ENCODE data around the gene IGF2. TPM values are rescaled to one million over a fixed set of nuclear protein-coding genes. Genes with fewer than 3 reads are reported as not detected.
"Not testable (repeated sequence)": the region's sequence is repeated elsewhere in the genome, so short reads cannot be mapped to it uniquely, and the experiment has no call there.

IGF2 gene
- total RNA-seq, 4 donors from 2014 or later, result 8.2 to 19.8 (median 12.2) TPM

- no peaks in the 10 kb centered on the region for H3K9me3 ChIP-seq
- no peaks in the 10 kb centered on the region for H3K36me3 ChIP-seq
- in situ Hi-C loops (cut with MboI; ENCODE audit: low pct_ligation_motif_present in 1 of 4, low pct_unique_long_range_greater_than_20kb in 1 of 4, low sequenced_read_pairs in 3 of 4) (no loop called here), intact Hi-C loops (cut with DNase I; ENCODE audit: low total_unique reads) (no loop called here)
- no peak overlapping the region for H3K4me3 ChIP-seq
- H3K27ac ChIP-seq, result no peak overlapping the region
- no peaks in the 10 kb centered on the region for H3K4me1 ChIP-seq
- TF ChIP-seq CTCF (IDR thresholded peaks at IDR 0.05), result no peak
- TF ChIP-seq POLR2AphosphoS5 (IDR thresholded peaks at IDR 0.05), result no peak
- no peak for TF ChIP-seq POLR2A (IDR thresholded peaks at IDR 0.05)
- no peak for TF ChIP-seq EP300 (IDR thresholded peaks at IDR 0.05; ENCODE audit: low read depth)
- DNase-seq, result no peak
- WGBS, 2 donors (ENCODE audit: low coverage in 1 of 2), result 72 to 73% methylated on average over 2 to 7 of the region's 8 CpGs
- peaks cover 9% of the 10 kb centered on the region for H3K27me3 ChIP-seq
Observed at GRCh38 chr11:2127482-2128129, 11.6 kb downstream of the IGF2 start.

- DNase-seq, result no peak
- intact Hi-C loops (cut with DNase I; ENCODE audit: low total_unique reads), result no loop called here
- no peaks in the 10 kb centered on the region for H3K9me3 ChIP-seq
Observed at GRCh38 chr11:2126520-2127085, 12.6 kb downstream of the IGF2 start.

GRCh38 chr11:2124736-2125484 is 14.3 kb downstream of the IGF2 start:
- DNase-seq; H3K27ac ChIP-seq; in situ Hi-C loops (cut with MboI; ENCODE audit: low pct_ligation_motif_present in 1 of 4, low pct_unique_long_range_greater_than_20kb in 1 of 4, low sequenced_read_pairs in 3 of 4); intact Hi-C loops (cut with DNase I; ENCODE audit: low total_unique reads); H3K36me3 ChIP-seq; H3K9me3 ChIP-seq; H3K4me1 ChIP-seq; H3K4me3 ChIP-seq: not testable (repeated sequence)
- WGBS, 2 donors (ENCODE audit: low coverage in 1 of 2), result 68 to 78% methylated on average over 6 to 10 of the region's 10 CpGs
- H3K27me3 ChIP-seq, result peaks cover 33% of the 10 kb centered on the region

More at GRCh38 chr11:2126520-2127085, 12.6 kb downstream of the IGF2 start:
- Histone ChIP-seq H3K4me1 (no peaks in the 10 kb centered on the region), H3K4me3 (no peak overlapping the region), H3K36me3 (no peaks in the 10 kb centered on the region), H3K27me3 (peaks cover 18% of the 10 kb centered on the region), H3K27ac (no peak overlapping the region)
- TF ChIP-seq CTCF (IDR thresholded peaks at IDR 0.05) (no peak), POLR2A (IDR thresholded peaks at IDR 0.05) (no peak), POLR2AphosphoS5 (IDR thresholded peaks at IDR 0.05) (no peak), EP300 (IDR thresholded peaks at IDR 0.05; ENCODE audit: low read depth) (no peak)
- in situ Hi-C loops (cut with MboI; ENCODE audit: low pct_ligation_motif_present in 1 of 4, low pct_unique_long_range_greater_than_20kb in 1 of 4, low sequenced_read_pairs in 3 of 4), result no loop called here
- WGBS, 2 donors (ENCODE audit: low coverage in 1 of 2), result 91 to 94% methylated on average over 2 of the region's 2 CpGs

GRCh38 chr11:2123628-2123960 is 15.6 kb downstream of the IGF2 start:
- intact Hi-C loops (cut with DNase I; ENCODE audit: low total_unique reads), result no loop called here
- Histone ChIP-seq H3K9me3 (no peaks in the 10 kb centered on the region), H3K4me3 (no peak overlapping the region), H3K27me3 (peaks cover 33% of the 10 kb centered on the region), H3K27ac (no peak overlapping the region), H3K36me3 (no peaks in the 10 kb centered on the region), H3K4me1 (no peaks in the 10 kb centered on the region)
- no peak for DNase-seq
- TF ChIP-seq POLR2AphosphoS5 (IDR thresholded peaks at IDR 0.05), result no peak
- TF ChIP-seq EP300 (IDR thresholded peaks at IDR 0.05; ENCODE audit: low read depth), result no peak
- no peak for TF ChIP-seq CTCF (IDR thresholded peaks at IDR 0.05)
- no peak for TF ChIP-seq POLR2A (IDR thresholded peaks at IDR 0.05)
- 78% methylated on average over 7 of the region's 7 CpGs; no CpG with 5 or more reads in 1 of the 2 donors for WGBS, 2 donors (ENCODE audit: low coverage in 1 of 2)
- in situ Hi-C loops (cut with MboI; ENCODE audit: low pct_ligation_motif_present in 1 of 4, low pct_unique_long_range_greater_than_20kb in 1 of 4, low sequenced_read_pairs in 3 of 4), result no loop called here
